Measurements from ENCODE around the gene TPPP2. TPM values are rescaled to one million over a fixed set of nuclear protein-coding genes. Genes with fewer than 3 reads are reported as not detected.
A peak's percentile ranks its signal among the peaks of the same experiment; 100 is the strongest.

Gene TPPP2
- total RNA-seq, 1 donor from 2014 or later: not detected

DNA sequence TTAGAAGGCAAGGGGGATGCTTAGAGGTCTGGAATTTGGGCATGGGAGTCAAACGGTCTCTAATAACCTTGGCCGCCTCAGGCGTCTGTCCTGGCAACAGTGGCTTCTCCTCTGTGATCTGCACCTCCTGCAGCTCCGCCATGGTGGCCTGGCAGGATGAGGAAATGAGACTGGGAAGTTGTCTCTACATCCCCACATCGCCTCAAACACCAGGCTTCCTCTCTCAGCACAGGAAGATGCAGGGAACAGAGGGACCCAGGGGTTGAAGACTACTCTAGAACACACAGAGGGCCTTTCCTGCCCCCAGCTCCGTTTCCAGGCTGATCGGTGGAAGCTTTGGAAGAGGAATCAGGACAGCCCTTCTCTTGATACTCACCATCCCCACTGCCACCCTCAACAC lies 6.8 kb upstream of the TPPP2 start:
- Mint-ChIP-seq H3K4me1 (peaks cover 15% of the 10 kb centered on the region), H3K27ac (no peak overlapping the region), H3K36me3 (ENCODE audit: low read depth) (no peaks in the 10 kb centered on the region), H3K27me3 (peaks cover 46% of the 10 kb centered on the region), H3K4me3 (no peak overlapping the region), H3K9me3 (no peaks in the 10 kb centered on the region)
- no peak for DNase-seq
- intact Hi-C loops (cut with micrococcal nuclease): no loop called here

GRCh38 chr14:21023817-21024584 lies 6.0 kb upstream of the TPPP2 start:
- H3K27me3 Mint-ChIP-seq: peaks cover 46% of the 10 kb centered on the region
- peak overlapping the region; percentile 81 for H3K4me3 Mint-ChIP-seq
- H3K4me1 Mint-ChIP-seq: peaks cover 15% of the 10 kb centered on the region
- intact Hi-C loops (cut with micrococcal nuclease): no loop called here
- H3K27ac Mint-ChIP-seq: no peak overlapping the region
- H3K36me3 Mint-ChIP-seq (ENCODE audit: low read depth): no peaks in the 10 kb centered on the region
- peak; percentile 66 for DNase-seq
- H3K9me3 Mint-ChIP-seq: no peaks in the 10 kb centered on the region

GRCh38 chr14:21024585-21025370 lies 5.2 kb upstream of the TPPP2 start, which contains the start of gene NDRG2:
NDRG2 (minus strand) TSS chr14:21025061; CDS start chr14:21023315, 1,746 bp downstream.
- Mint-ChIP-seq H3K27ac (no peak within 1 kb of the TSS), H3K4me3 (peak within 1 kb of the TSS; percentile 82), H3K27me3 (peaks cover 44% of the 10 kb centered on the region), H3K4me1 (peaks cover 15% of the 10 kb centered on the region), H3K9me3 (no peaks in the 10 kb centered on the region), H3K36me3 (ENCODE audit: low read depth) (no peaks in the 10 kb centered on the region)
- intact Hi-C loops (cut with micrococcal nuclease): loop anchor here (5.0 kb wide), 1 partner anchor 43 kb away; no protein-coding TSS in a partner anchor
- peak; percentile 90 for DNase-seq

- H3K4me1 Mint-ChIP-seq: peaks cover 15% of the 10 kb centered on the region
- no peaks in the 10 kb centered on the region for H3K36me3 Mint-ChIP-seq (ENCODE audit: low read depth)
- H3K27ac Mint-ChIP-seq: no peak overlapping the region
- DNase-seq: no peak
- intact Hi-C loops (cut with micrococcal nuclease): loop anchor here (5.0 kb wide), 1 partner anchor 42 kb away; no protein-coding TSS in a partner anchor
- no peaks in the 10 kb centered on the region for H3K9me3 Mint-ChIP-seq
- peaks cover 44% of the 10 kb centered on the region for H3K27me3 Mint-ChIP-seq
- H3K4me3 Mint-ChIP-seq: peak overlapping the region; percentile 82
Measured at GRCh38 chr14:21025371-21026273, 4.4 kb upstream of the TPPP2 start.

GRCh38 chr14:21026274-21026987 lies 3.6 kb upstream of the TPPP2 start:
- H3K4me3 Mint-ChIP-seq: peak overlapping the region; percentile 36

DNA sequence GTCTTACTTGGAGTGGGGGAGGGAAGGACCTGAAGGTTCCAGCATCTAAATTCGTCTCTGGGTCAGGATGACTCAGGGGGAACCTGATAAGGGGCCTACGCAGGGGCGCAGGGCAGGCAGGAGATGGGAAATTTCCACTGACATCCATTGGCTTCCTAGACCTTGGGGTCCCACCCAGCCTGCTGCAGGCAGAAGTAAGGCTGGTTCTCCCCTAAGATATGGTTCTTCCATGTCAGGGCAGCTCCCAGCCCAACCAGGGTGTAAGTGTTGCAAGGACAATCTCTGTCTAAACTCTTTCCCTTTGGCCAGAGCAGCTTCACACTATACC lies 3.1 kb upstream of the TPPP2 start:
- no peaks in the 10 kb centered on the region for H3K9me3 Mint-ChIP-seq
- intact Hi-C loops (cut with micrococcal nuclease): loop anchor here (5.0 kb wide), 1 partner anchor 40 kb away; no protein-coding TSS in a partner anchor
- DNase-seq: no peak
- no peaks in the 10 kb centered on the region for H3K36me3 Mint-ChIP-seq (ENCODE audit: low read depth)
- H3K4me3 Mint-ChIP-seq: no peak overlapping the region
- no peak overlapping the region for H3K27ac Mint-ChIP-seq
- peaks cover 15% of the 10 kb centered on the region for H3K4me1 Mint-ChIP-seq
- H3K27me3 Mint-ChIP-seq: peaks cover 44% of the 10 kb centered on the region

More at GRCh38 chr14:21026274-21026987, 3.6 kb upstream of the TPPP2 start:
- intact Hi-C loops (cut with micrococcal nuclease): loop anchor here (5.0 kb wide), 1 partner anchor 41 kb away; no protein-coding TSS in a partner anchor
- H3K4me1 Mint-ChIP-seq: peaks cover 15% of the 10 kb centered on the region
- H3K27me3 Mint-ChIP-seq: peaks cover 43% of the 10 kb centered on the region
- no peak overlapping the region for H3K27ac Mint-ChIP-seq
- H3K9me3 Mint-ChIP-seq: no peaks in the 10 kb centered on the region
- no peaks in the 10 kb centered on the region for H3K36me3 Mint-ChIP-seq (ENCODE audit: low read depth)
- no peak for DNase-seq

GRCh38 chr14:21030531-21030930 lies 514 bp downstream of the TPPP2 start:
- Mint-ChIP-seq H3K27ac (no peak overlapping the region), H3K9me3 (no peaks in the 10 kb centered on the region), H3K4me3 (no peak overlapping the region), H3K27me3 (peaks cover 22% of the 10 kb centered on the region), H3K4me1 (no peaks in the 10 kb centered on the region), H3K36me3 (ENCODE audit: low read depth) (no peaks in the 10 kb centered on the region)
- intact Hi-C loops (cut with micrococcal nuclease): no loop called here
- DNase-seq: no peak

DNA sequence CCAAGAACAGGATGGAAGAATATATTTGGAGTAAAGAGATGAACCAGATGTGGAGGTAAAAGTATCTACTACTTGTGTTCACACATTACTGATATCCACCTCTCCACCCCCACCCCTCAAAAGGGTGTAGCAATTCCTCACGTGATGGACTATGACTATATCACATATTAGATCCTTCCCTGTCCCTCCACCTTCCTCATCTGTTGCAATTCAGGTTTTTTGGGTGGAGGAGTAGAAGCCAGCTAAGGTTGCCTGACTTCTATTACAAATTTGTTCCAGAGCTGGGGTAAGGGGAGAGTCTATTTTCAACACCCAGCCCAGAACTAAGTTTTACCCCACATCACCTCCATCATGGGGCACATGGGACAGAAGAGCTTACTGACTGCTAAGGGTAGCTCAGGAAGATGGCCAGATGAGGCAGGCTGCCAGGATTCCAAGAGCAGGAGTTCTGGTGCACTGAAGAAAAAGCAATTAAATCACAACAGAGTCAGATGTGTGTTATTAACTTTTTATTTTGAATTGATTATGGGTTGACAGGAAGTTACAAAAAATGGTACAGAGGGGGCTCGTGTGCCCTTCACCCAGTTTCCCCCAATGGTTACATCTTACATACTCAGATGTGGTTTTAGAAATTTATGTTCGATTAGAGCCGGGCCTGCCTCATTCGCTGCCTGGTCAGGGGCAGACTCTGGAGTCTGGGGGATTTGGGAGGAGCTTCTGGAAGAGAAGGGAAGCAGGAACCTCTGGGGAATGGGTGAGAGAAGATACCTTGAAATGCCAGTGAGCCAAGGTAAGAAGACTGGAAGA lies 2.5 kb downstream of the TPPP2 start:
- Mint-ChIP-seq H3K4me3 (no peak overlapping the region), H3K36me3 (ENCODE audit: low read depth) (no peaks in the 10 kb centered on the region), H3K27me3 (peaks cover 15% of the 10 kb centered on the region), H3K4me1 (no peaks in the 10 kb centered on the region), H3K9me3 (no peaks in the 10 kb centered on the region), H3K27ac (no peak overlapping the region)
- intact Hi-C loops (cut with micrococcal nuclease): no loop called here
- DNase-seq: no peak

DNA sequence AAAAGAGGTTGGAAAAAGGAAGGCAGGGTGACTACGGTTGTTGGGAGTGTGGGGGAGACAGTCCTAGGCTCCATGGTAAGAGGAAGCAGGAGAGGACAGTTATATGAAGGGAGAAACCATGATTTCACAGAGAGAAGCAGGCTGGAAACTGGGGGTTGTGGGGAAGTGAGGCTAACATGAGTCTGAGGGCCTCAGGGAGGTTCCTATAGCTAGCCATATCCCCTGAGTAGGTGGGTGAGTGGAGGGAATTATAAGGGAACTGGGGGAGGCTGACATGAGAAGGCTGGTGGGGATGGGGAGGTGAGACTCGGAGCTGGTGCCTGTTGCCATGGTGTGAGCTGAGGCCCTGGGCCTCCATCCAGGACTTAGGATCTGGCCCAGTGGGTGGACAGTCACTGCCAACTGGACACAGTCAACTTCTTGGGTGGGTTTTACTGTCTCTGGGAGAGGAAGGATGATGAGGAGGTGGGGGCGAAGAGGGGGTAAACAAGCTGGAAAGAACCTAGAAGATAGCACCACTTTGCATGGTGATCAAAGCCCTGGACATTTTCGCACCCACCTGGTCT lies 3.2 kb downstream of the TPPP2 start:
- intact Hi-C loops (cut with micrococcal nuclease): no loop called here
- H3K27ac Mint-ChIP-seq: no peak overlapping the region
- no peaks in the 10 kb centered on the region for H3K9me3 Mint-ChIP-seq

DNA sequence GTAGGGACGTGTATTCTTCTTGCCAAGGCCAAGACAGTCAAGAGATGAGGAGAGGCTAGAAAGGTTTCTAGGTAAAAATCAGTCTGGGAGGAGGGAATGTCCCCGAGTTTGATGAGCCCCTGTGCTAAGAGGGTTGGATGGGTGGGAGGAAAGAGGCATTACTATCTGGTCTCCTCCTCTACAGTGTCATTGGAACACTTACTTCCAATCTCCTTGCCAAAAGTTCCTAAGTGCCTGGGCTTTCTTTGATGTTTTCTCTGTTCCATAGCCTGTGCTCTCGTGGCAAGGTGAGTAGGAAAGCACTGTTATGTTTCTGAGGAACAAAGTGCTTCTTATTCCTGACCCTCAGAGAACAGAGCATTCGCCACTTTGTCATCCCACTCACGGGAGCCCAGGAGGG lies 4.7 kb downstream of the TPPP2 start, which contains the start of gene RNASE13:
Gene RNASE13 (minus strand): TSS at position 101 of the 400 bp plus-strand sequence. CDS start 519 bp downstream, outside the sequence.
- DNase-seq: no peak
- H3K27ac Mint-ChIP-seq: no peak within 1 kb of the TSS
- H3K9me3 Mint-ChIP-seq: no peaks in the 10 kb centered on the region
- H3K36me3 Mint-ChIP-seq (ENCODE audit: low read depth): no peaks in the 10 kb centered on the region
- no peak within 1 kb of the TSS for H3K4me3 Mint-ChIP-seq
- H3K4me1 Mint-ChIP-seq: no peaks in the 10 kb centered on the region
- intact Hi-C loops (cut with micrococcal nuclease): no loop called here
- peaks cover 21% of the 10 kb centered on the region for H3K27me3 Mint-ChIP-seq

More for the DNA sequence above, 3.2 kb downstream of the TPPP2 start:
- no peaks in the 10 kb centered on the region for H3K36me3 Mint-ChIP-seq (ENCODE audit: low read depth)
- no peaks in the 10 kb centered on the region for H3K4me1 Mint-ChIP-seq
- no peak for DNase-seq
- H3K27me3 Mint-ChIP-seq: peaks cover 18% of the 10 kb centered on the region
- H3K4me3 Mint-ChIP-seq: no peak overlapping the region

DNA sequence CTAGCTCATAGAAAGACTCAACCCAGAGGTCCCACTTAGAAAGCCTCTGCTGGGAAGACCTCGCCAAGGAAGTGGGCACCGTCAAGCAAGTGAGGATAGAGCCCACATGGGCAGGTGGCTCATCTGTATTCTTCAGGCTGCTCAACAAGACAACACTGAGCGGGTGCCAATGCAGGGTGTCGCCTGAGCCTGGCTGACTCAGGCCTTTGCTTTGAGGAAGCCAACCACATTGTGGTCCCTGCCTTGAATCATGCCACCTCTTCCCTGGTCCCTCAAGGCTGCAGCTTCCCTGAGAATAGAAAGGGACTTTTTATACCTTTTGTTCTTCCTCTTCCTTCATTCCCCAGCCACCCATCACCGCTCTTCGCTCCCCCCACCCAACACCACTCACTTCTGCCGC lies 6.7 kb downstream of the TPPP2 start:
- H3K36me3 Mint-ChIP-seq (ENCODE audit: low read depth): no peaks in the 10 kb centered on the region
- H3K9me3 Mint-ChIP-seq: no peaks in the 10 kb centered on the region

GRCh38 chr14:21037156-21037555 lies 7.1 kb downstream of the TPPP2 start:
- intact Hi-C loops (cut with micrococcal nuclease): no loop called here
- Mint-ChIP-seq H3K27me3 (peaks cover 16% of the 10 kb centered on the region), H3K27ac (no peak overlapping the region), H3K36me3 (ENCODE audit: low read depth) (no peaks in the 10 kb centered on the region), H3K9me3 (no peaks in the 10 kb centered on the region), H3K4me1 (no peaks in the 10 kb centered on the region), H3K4me3 (no peak overlapping the region)
- no peak for DNase-seq

More for the DNA sequence above, 6.7 kb downstream of the TPPP2 start:
- Mint-ChIP-seq H3K4me3 (no peak overlapping the region), H3K4me1 (no peaks in the 10 kb centered on the region), H3K27ac (no peak overlapping the region), H3K27me3 (peaks cover 17% of the 10 kb centered on the region)
- no peak for DNase-seq
- intact Hi-C loops (cut with micrococcal nuclease): no loop called here

All from activated CD4-positive, alpha-beta T cell treated with anti-CD3 and anti-CD28 coated beads, Interleukin-2, amount 10 ng/mL, durations not matched to agents 24 days and 14 days (primary cell).